OCI-LY7 (cell line): Measurements from ENCODE around the gene KIAA0513.
"Not testable (repeated sequence)": the region's sequence is repeated elsewhere in the genome, so short reads cannot be mapped to it uniquely, and the experiment has no call there.

ENCODE experiments used
- EZH2phosphoT487 ChIP-seq: fragments of 200-600 bp; sonication (generic); IDR thresholded peaks from 2 replicates; pipeline ENCODE4 v1.6.1; 2018; ENCODE audit warnings: low read depth, borderline replicate concordance, mild to moderate bottlenecking, mixed run types, antibody characterized with exemption, low read length, moderate library complexity, mixed read lengths
- TF ChIP-seq, protein P1 (sequence below): fragments of 200-600 bp; sonication (generic); conservative IDR thresholded peaks from 2 replicates; pipeline ENCODE4 v1.5.1; 2014; ENCODE audit warnings: mild to moderate bottlenecking, antibody characterized with exemption, low read length, moderate library complexity, mixed read lengths

DNA sequence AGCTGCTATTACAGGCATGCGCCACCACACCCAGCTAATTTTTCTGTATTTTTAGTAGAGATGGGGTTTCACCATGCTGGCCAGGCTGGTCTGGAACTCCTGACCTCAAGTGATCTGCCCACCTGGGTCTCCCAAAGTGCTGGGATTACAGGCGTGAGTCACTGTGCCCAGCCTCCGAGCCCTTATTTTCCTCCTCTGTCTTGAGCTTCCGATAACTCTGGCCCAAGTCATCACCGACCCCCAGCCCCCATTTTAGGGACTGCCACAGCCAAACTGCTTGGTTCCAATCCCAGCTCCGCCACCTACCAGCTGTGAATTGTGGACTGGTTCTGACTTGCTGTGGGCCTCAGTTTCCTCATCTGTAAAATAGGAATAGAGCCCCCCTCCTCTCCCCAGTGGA, 95.8 kb downstream of the KIAA0513 start:
- TF ChIP-seq, protein P1, sequence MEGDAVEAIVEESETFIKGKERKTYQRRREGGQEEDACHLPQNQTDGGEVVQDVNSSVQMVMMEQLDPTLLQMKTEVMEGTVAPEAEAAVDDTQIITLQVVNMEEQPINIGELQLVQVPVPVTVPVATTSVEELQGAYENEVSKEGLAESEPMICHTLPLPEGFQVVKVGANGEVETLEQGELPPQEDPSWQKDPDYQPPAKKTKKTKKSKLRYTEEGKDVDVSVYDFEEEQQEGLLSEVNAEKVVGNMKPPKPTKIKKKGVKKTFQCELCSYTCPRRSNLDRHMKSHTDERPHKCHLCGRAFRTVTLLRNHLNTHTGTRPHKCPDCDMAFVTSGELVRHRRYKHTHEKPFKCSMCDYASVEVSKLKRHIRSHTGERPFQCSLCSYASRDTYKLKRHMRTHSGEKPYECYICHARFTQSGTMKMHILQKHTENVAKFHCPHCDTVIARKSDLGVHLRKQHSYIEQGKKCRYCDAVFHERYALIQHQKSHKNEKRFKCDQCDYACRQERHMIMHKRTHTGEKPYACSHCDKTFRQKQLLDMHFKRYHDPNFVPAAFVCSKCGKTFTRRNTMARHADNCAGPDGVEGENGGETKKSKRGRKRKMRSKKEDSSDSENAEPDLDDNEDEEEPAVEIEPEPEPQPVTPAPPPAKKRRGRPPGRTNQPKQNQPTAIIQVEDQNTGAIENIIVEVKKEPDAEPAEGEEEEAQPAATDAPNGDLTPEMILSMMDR: not testable (repeated sequence)
- not testable (repeated sequence) for TF ChIP-seq EZH2phosphoT487
